HG03521 (cell line): ENCODE measurements around the gene ENDOV.

ENCODE experiments used
- ATAC-seq: cut with Tn5 transposase; IDR thresholded peaks from one replicate; pipeline ENCODE4 v1.9.1; 2021; ENCODE audit warnings: mild to moderate bottlenecking, moderate library complexity; ENCODE audit not compliant: unreplicated experiment

ENDOV gene

GRCh38 chr17:80430446-80431245 is 15.7 kb downstream of the ENDOV start:
- no peak for ATAC-seq

GRCh38 chr17:80431246-80432195 is 16.6 kb downstream of the ENDOV start:
- ATAC-seq = no peak

- no peak for ATAC-seq
Observed at GRCh38 chr17:80432350-80432955, 17.5 kb downstream of the ENDOV start.

GRCh38 chr17:80432961-80433550 is 18.1 kb downstream of the ENDOV start:
- no peak for ATAC-seq

GRCh38 chr17:80433916-80434666 is 19.1 kb downstream of the ENDOV start:
- no peak for ATAC-seq

GRCh38 chr17:80437532-80437931 is 22.6 kb downstream of the ENDOV start:
- no peak for ATAC-seq

- no peak for ATAC-seq
Observed at GRCh38 chr17:80438806-80439205, 23.8 kb downstream of the ENDOV start.

- ATAC-seq = no peak
Observed at GRCh38 chr17:80439499-80439898, 24.5 kb downstream of the ENDOV start.

GRCh38 chr17:80441133-80441578 is 26.2 kb downstream of the ENDOV start:
- ATAC-seq = no peak

GRCh38 chr17:80441598-80442322 is 26.8 kb downstream of the ENDOV start:
- ATAC-seq = no peak

- ATAC-seq = no peak
Observed at GRCh38 chr17:80442323-80442659, 27.3 kb downstream of the ENDOV start.

GRCh38 chr17:80442764-80443163 is 27.8 kb downstream of the ENDOV start:
- no peak for ATAC-seq

- ATAC-seq = no peak
Observed at GRCh38 chr17:80443498-80443897, 28.5 kb downstream of the ENDOV start.

GRCh38 chr17:80443916-80444643 is 29.1 kb downstream of the ENDOV start:
- ATAC-seq = no peak

GRCh38 chr17:80444644-80444979 is 29.6 kb downstream of the ENDOV start:
- ATAC-seq = no peak

- ATAC-seq = no peak
Observed at GRCh38 chr17:80445007-80445725, 30.2 kb downstream of the ENDOV start.

- no peak for ATAC-seq
Observed at GRCh38 chr17:80445726-80446110, 30.8 kb downstream of the ENDOV start.

- ATAC-seq = no peak
Observed at GRCh38 chr17:80446645-80447405, 31.9 kb downstream of the ENDOV start.
